SK-N-SH (cell line): ENCODE data around the gene NUP88. TPM values are rescaled to one million over a fixed set of nuclear protein-coding genes. Genes with fewer than 3 reads are reported as not detected.

Experiments used
- CTCF ChIA-PET: fragments of 300-600, 350-600 bp; formaldehyde crosslinking; extraction: SDS; loops from one replicate; lab custom pipeline; 2021; lab: Yijun Ruan, JAX
- POLR2A ChIA-PET: fragments of 350-600 bp; sonication (Branson Sonifier 250); formaldehyde crosslinking; extraction: SDS; loops from one replicate; lab custom pipeline; 2020; ENCODE audit warnings: antibody characterized with exemption, inconsistent platforms; lab: Yijun Ruan, JAX
- DNase-seq: peaks from one replicate; pipeline ENCODE4 v3.0.0; 2012
- H2AFZ ChIP-seq: fragments of 200-600 bp; sonication (generic); 2 replicates; pipeline ENCODE4 v1.8.1; 2016; ENCODE audit warnings: antibody characterized with exemption, mild to moderate bottlenecking, low read depth
- H3F3A ChIP-seq: fragments of 200-600 bp; sonication (generic); replicated peaks from 2 replicates; pipeline ENCODE3; 2016; ENCODE audit warnings: antibody characterized with exemption, mild to moderate bottlenecking; ENCODE audit not compliant: insufficient read depth
- H3K27ac ChIP-seq, 2 experiments: fragments of 200-500 bp in 1 of 2; fragments of 200-600 bp in 1 of 2; sonication (Bioruptor generic) in 1 of 2; sonication (generic), shearing (Covaris generic) in 1 of 2; 2 replicates each; pipeline versions ENCODE4 v1.5.1 to v1.6.1; 2014 to 2016; ENCODE audit warnings: low read depth in 2 of 2, inconsistent platforms in 1 of 2, low read length in 1 of 2, mild to moderate bottlenecking in 1 of 2, mixed read lengths in 1 of 2
- H3K27me3 ChIP-seq: fragments of 200-600 bp; sonication (generic), shearing (Covaris generic); 2 replicates; pipeline ENCODE4 v1.6.1; 2016; ENCODE audit warnings: mixed run types; ENCODE audit not compliant: insufficient read depth
- H3K36me3 ChIP-seq, 2 experiments: fragments of 200-500 bp in 1 of 2; fragments of 200-600 bp in 1 of 2; sonication (Bioruptor generic) in 1 of 2; sonication (generic) in 1 of 2; replicated peaks in 1 of 2; 2 replicates each; pipeline versions ENCODE3 to v1.5.1; 2014 to 2016; ENCODE audit warnings: low read length in 1 of 2, mild to moderate bottlenecking in 1 of 2; ENCODE audit not compliant: insufficient read depth in 2 of 2, control insufficient read depth in 1 of 2
- H3K4me1 ChIP-seq, 2 experiments: fragments of 200-500 bp in 1 of 2; fragments of 200-600 bp in 1 of 2; sonication (Bioruptor generic) in 1 of 2; sonication (generic), shearing (Covaris generic) in 1 of 2; 2 replicates each; pipeline versions ENCODE4 v1.5.1 to v1.6.1; 2014 to 2016; ENCODE audit warnings: low read depth in 1 of 2, low read length in 1 of 2, mixed run types in 1 of 2; ENCODE audit not compliant: insufficient read depth in 2 of 2, control insufficient read depth in 1 of 2
- H3K4me2 ChIP-seq: fragments of 200-600 bp; sonication (generic), shearing (Covaris generic); 2 replicates; pipeline ENCODE4 v1.6.1; 2017; ENCODE audit warnings: mixed run types
- H3K4me3 ChIP-seq, 2 experiments: fragments of 200-500 bp in 1 of 2; fragments of 200-600 bp in 1 of 2; sonication (Bioruptor generic) in 1 of 2; sonication (generic), shearing (Covaris generic) in 1 of 2; 2 replicates each; pipeline versions ENCODE4 v1.5.1 to v1.8.1; 2014 to 2016; ENCODE audit warnings: low read depth in 2 of 2, inconsistent platforms in 1 of 2, low read length in 1 of 2, mild to moderate bottlenecking in 1 of 2, mixed read lengths in 1 of 2, moderate library complexity in 1 of 2
- H3K79me2 ChIP-seq: fragments of 200-600 bp; sonication (generic); 2 replicates; pipeline ENCODE4 v1.8.1; 2017; ENCODE audit warnings: mild to moderate bottlenecking; ENCODE audit not compliant: insufficient read depth
- H3K9ac ChIP-seq: fragments of 200-600 bp; sonication (generic); 2 replicates; pipeline ENCODE4 v1.6.1; 2017; ENCODE audit warnings: mixed run types
- H3K9me2 ChIP-seq: fragments of 200-600 bp; sonication (generic); 2 replicates; pipeline ENCODE4 v1.6.1; 2017; ENCODE audit warnings: mixed run types
- H3K9me3 ChIP-seq: fragments of 200-600 bp; sonication (generic); 2 replicates; pipeline ENCODE4 v1.6.1; 2017; ENCODE audit warnings: mixed run types, mild to moderate bottlenecking, moderate library complexity
- H4K20me1 ChIP-seq: fragments of 200-600 bp; sonication (generic); 2 replicates; pipeline ENCODE4 v1.6.1; 2017; ENCODE audit warnings: mild to moderate bottlenecking, mixed run types; ENCODE audit not compliant: insufficient read depth
- CTCF ChIP-seq: fragments of 200-600 bp; sonication (generic); IDR thresholded peaks from 2 replicates; pipeline ENCODE4 v1.6.1; 2017; ENCODE audit warnings: antibody characterized with exemption, mild to moderate bottlenecking, moderate library complexity
- EZH2phosphoT487 ChIP-seq: fragments of 200-600 bp; sonication (generic); IDR thresholded peaks from 2 replicates; pipeline ENCODE4 v1.6.1; 2017; ENCODE audit warnings: low read depth, mixed run types, mild to moderate bottlenecking, antibody characterized with exemption, moderate library complexity, borderline replicate concordance
- FOSL2 ChIP-seq: IDR thresholded peaks from 2 replicates; pipeline ENCODE4 v1.4.0; 2012; ENCODE audit warnings: low read depth, mild to moderate bottlenecking, moderate library complexity, borderline replicate concordance
- FOXJ3 ChIP-seq: sonication (generic); formaldehyde crosslinking; IDR thresholded peaks from 2 replicates; pipeline ENCODE4 v1.5.1; 2020; ENCODE audit warnings: mild to moderate bottlenecking, missing genetic modification reagents
- FOXM1 ChIP-seq: IDR thresholded peaks from 2 replicates; pipeline ENCODE4 v1.4.0; 2012; ENCODE audit warnings: low read depth, mild to moderate bottlenecking
- GATA2 ChIP-seq: sonication (generic); formaldehyde crosslinking; IDR thresholded peaks from 2 replicates; pipeline ENCODE4 v1.5.0; 2020; ENCODE audit warnings: mild to moderate bottlenecking, missing genetic modification reagents
- MXI1 ChIP-seq: IDR thresholded peaks from 2 replicates; pipeline ENCODE4 v1.6.1; 2012; ENCODE audit warnings: mild to moderate bottlenecking, low read depth, low read length, improper control_type of control experiment
- NRF1 ChIP-seq: IDR thresholded peaks from 2 replicates; pipeline ENCODE4 v1.6.1; 2012; ENCODE audit warnings: low read depth, mild to moderate bottlenecking, low read length
- PBX3 ChIP-seq: IDR thresholded peaks from 2 replicates; pipeline ENCODE4; 2012
- POLR2AphosphoS5 ChIP-seq: IDR thresholded peaks from 2 replicates; pipeline ENCODE4 v1.6.1; 2012; ENCODE audit warnings: low read depth, low read length
- RAD21 ChIP-seq: IDR thresholded peaks from 2 replicates; pipeline ENCODE4 v1.6.1; 2012; ENCODE audit warnings: mild to moderate bottlenecking, low read length
- RFX5 ChIP-seq: IDR thresholded peaks from 2 replicates; pipeline ENCODE4 v1.6.1; 2012; ENCODE audit warnings: mild to moderate bottlenecking, improper control_type of control experiment, low read length
- SMC3 ChIP-seq: IDR thresholded peaks from 2 replicates; pipeline ENCODE4 v1.6.1; 2012; ENCODE audit warnings: low read depth, low read length, improper control_type of control experiment
- TEAD4 ChIP-seq: IDR thresholded peaks from 2 replicates; pipeline ENCODE4 v1.4.0; 2012; ENCODE audit warnings: mild to moderate bottlenecking, borderline replicate concordance; ENCODE audit not compliant: insufficient read depth
- USF1 ChIP-seq: IDR thresholded peaks from 2 replicates; pipeline ENCODE4 v1.4.0; 2012; ENCODE audit warnings: low read depth, borderline replicate concordance
- USF2 ChIP-seq: fragments of 150-350 bp; IDR thresholded peaks from 2 replicates; pipeline ENCODE4 v1.6.1; 2017; ENCODE audit warnings: antibody characterized with exemption, low read length, low read depth, borderline replicate concordance
- ZBTB33 ChIP-seq: IDR thresholded peaks from 2 replicates; pipeline ENCODE4 v1.4.0; 2012; ENCODE audit warnings: low read depth, borderline replicate concordance
- WGBS: methylation state at CpG from one replicate; pipeline ENCODE4 v1.1.6; 2017; ENCODE audit warnings: low lambda C conversion rate; 5-methylcytosine and 5-hydroxymethylcytosine counted together
- polyA plus RNA-seq, 3 experiments: library from polyadenylated mRNA; depleted of rRNA; stranded (reverse); fragments of >200 nt; gene quantifications; 2 replicates each; pipeline ENCODE4 v1.2.3, GENCODE V29; 2012

The NUP88 gene
- polyA plus RNA-seq, 1 of the 3 experiments (the other 2 are of a cell fraction), result 54.1 TPM

GRCh38 chr17:5396612-5397011, 22.9 kb downstream of the NUP88 start:
- H3K9ac ChIP-seq, result no peak overlapping the region
- TF ChIP-seq MXI1, result no peak
- no peak for TF ChIP-seq NRF1
- TF ChIP-seq FOSL2, result no peak
- TF ChIP-seq FOXM1, result no peak
- no peak for TF ChIP-seq TEAD4
- TF ChIP-seq FOXJ3 (CRISPR knock-in tag), result no peak
- TF ChIP-seq POLR2AphosphoS5, result no peak
- no peak for TF ChIP-seq RFX5
- no peaks in the 10 kb centered on the region for H3K9me3 ChIP-seq
- no peak overlapping the region for H3K4me2 ChIP-seq
- peaks cover 3% of the 10 kb centered on the region for H3F3A ChIP-seq
- POLR2A ChIA-PET, result no interaction called here
- no peaks in the 10 kb centered on the region for H3K4me1 ChIP-seq
- H3K79me2 ChIP-seq, result no peaks in the 10 kb centered on the region
- H3K9me2 ChIP-seq, result no peaks in the 10 kb centered on the region
- DNase-seq, result no peak
- no peak overlapping the region for H3K4me3 ChIP-seq
- H3K36me3 ChIP-seq, result peaks cover 54 to 73% of the 10 kb centered on the region in 2 experiments
- no peaks in the 10 kb centered on the region for H3K27me3 ChIP-seq
- WGBS, result 93% methylated on average over 2 of the region's 2 CpGs
- no peak overlapping the region for H3K27ac ChIP-seq
- CTCF ChIA-PET, result no interaction called here
- H2AFZ ChIP-seq, result no peak overlapping the region
- H4K20me1 ChIP-seq, result no peaks in the 10 kb centered on the region

- no peaks in the 10 kb centered on the region for H3K9me3 ChIP-seq
- no peak overlapping the region for H3K27ac ChIP-seq
- no peaks in the 10 kb centered on the region for H3K79me2 ChIP-seq
- 86% methylated on average over 5 of the region's 5 CpGs for WGBS
- peaks cover 65% of the 10 kb centered on the region in 2 experiments for H3K36me3 ChIP-seq
- POLR2A ChIA-PET, result no interaction called here
- H3F3A ChIP-seq, result peaks cover 6% of the 10 kb centered on the region
- no peaks in the 10 kb centered on the region for H4K20me1 ChIP-seq
- H3K4me2 ChIP-seq, result no peak overlapping the region
- no peak for DNase-seq
- H3K4me3 ChIP-seq, result no peak overlapping the region
- no peak overlapping the region for H3K9ac ChIP-seq
- CTCF ChIA-PET, result interaction anchor here (1.0 to 1.2 kb wide), 3 partner anchors 14 to 143 kb away, joined by 3 read pairs; no protein-coding TSS in a partner anchor
- TF ChIP-seq GATA2 (no peak), PBX3 (no peak), EZH2phosphoT487 (no peak), CTCF (no peak), USF2 (no peak), RAD21 (no peak), ZBTB33 (no peak), USF1 (no peak), SMC3 (no peak)
- no peaks in the 10 kb centered on the region for H3K9me2 ChIP-seq
- H2AFZ ChIP-seq, result no peak overlapping the region
- H3K4me1 ChIP-seq, result no peaks in the 10 kb centered on the region
- H3K27me3 ChIP-seq, result no peaks in the 10 kb centered on the region
Observed at GRCh38 chr17:5391678-5392077, 27.8 kb downstream of the NUP88 start.
